Erythroblast (primary cell): ENCODE data around the gene FUT8.

ENCODE experiments used
- GATA1 ChIP-seq: IDR thresholded peaks from 2 replicates; pipeline ENCODE4 v1.6.1; 2011; ENCODE audit warnings: low read depth, mild to moderate bottlenecking, control low read depth, low read length, moderate library complexity
- POLR2A ChIP-seq: IDR thresholded peaks from 2 replicates; pipeline ENCODE4 v1.6.1; 2011; ENCODE audit warnings: mild to moderate bottlenecking, low read length

- no peak for TF ChIP-seq POLR2A
- no peak for TF ChIP-seq GATA1
These were observed 342.8 kb downstream of the FUT8 start for GRCh38 chr14:65755331-65755730.
